Caco-2 (cell line): ENCODE results near the gene FTCDNL1. TPM values are rescaled to one million over a fixed set of nuclear protein-coding genes. Genes with fewer than 3 reads are reported as not detected.

Experiments used
- BruUV-seq: library from RNA; stranded (reverse); fragments of 400-500 nt; replicated peaks from 2 replicates; lab custom pipeline; 2021; lab: Mats Ljungman, UMichigan
- CTCF ChIA-PET: fragments of 300-600 bp; sonication (Branson Sonifier 250); formaldehyde crosslinking; loops from one replicate; lab custom pipeline; 2022; ENCODE audit warnings: antibody characterized with exemption; lab: Charles Lee
- POLR2A ChIA-PET: fragments of 300-600 bp; sonication (Branson Sonifier 250); formaldehyde crosslinking; loops from one replicate; lab custom pipeline; 2022; ENCODE audit warnings: antibody characterized with exemption; lab: Charles Lee
- DNase-seq, 2 experiments: peaks; one replicate each; pipeline versions ENCODE4 v3.0.0 to v3.0.0-alpha.2; 2020 to 2022
- H3K27me3 ChIP-seq: replicated peaks from 2 replicates; pipeline ENCODE4 v1.6.0; 2011; ENCODE audit warnings: low read length; ENCODE audit not compliant: control insufficient read depth, insufficient read depth
- H3K36me3 ChIP-seq: 2 replicates; pipeline ENCODE4 v1.5.1; 2011; ENCODE audit warnings: low read length; ENCODE audit not compliant: control insufficient read depth, insufficient read depth
- H3K4me1 ChIP-seq: fragments of 250-450 bp; sonication (Bioruptor Pico); 2 replicates; pipeline ENCODE4 v1.5.1; 2020; ENCODE audit warnings: mild to moderate bottlenecking
- H3K4me3 ChIP-seq: 2 replicates; pipeline ENCODE4 v1.5.1; 2011; ENCODE audit warnings: low read depth, mild to moderate bottlenecking, control low read depth, low read length
- H3K9me3 ChIP-seq: fragments of 250-450 bp; sonication (Bioruptor Pico); 2 replicates; pipeline ENCODE4 v1.5.1; 2020; ENCODE audit warnings: mild to moderate bottlenecking, moderate library complexity
- H3K27ac Mint-ChIP-seq: one replicate; pipeline ENCODE4 v1.8.0; 2022; ENCODE audit warnings: mixed read lengths; ENCODE audit not compliant: unreplicated experiment
- H3K27me3 Mint-ChIP-seq: one replicate; pipeline ENCODE4 v1.8.0; 2022; ENCODE audit warnings: mixed read lengths; ENCODE audit not compliant: insufficient read depth, unreplicated experiment
- H3K36me3 Mint-ChIP-seq: one replicate; pipeline ENCODE4 v1.8.0; 2022; ENCODE audit warnings: mild to moderate bottlenecking, mixed read lengths; ENCODE audit not compliant: insufficient read depth, unreplicated experiment
- H3K4me1 Mint-ChIP-seq: one replicate; pipeline ENCODE4 v1.8.0; 2022; ENCODE audit warnings: low read depth, mixed read lengths; ENCODE audit not compliant: unreplicated experiment
- H3K4me3 Mint-ChIP-seq: one replicate; pipeline ENCODE4 v1.8.0; 2022; ENCODE audit warnings: mild to moderate bottlenecking, moderate library complexity, mixed read lengths; ENCODE audit not compliant: unreplicated experiment
- H3K9me3 Mint-ChIP-seq: one replicate; pipeline ENCODE4 v1.8.0; 2022; ENCODE audit warnings: mixed read lengths; ENCODE audit not compliant: unreplicated experiment
- intact Hi-C: fragments of 100-400 bp; cut with micrococcal nuclease; formaldehyde crosslinking; loops from one replicate; pipeline ENCODE4 v1.10.0; 2022; ENCODE audit not compliant: unreplicated experiment
- total RNA-seq: library from RNA; stranded (reverse); gene quantifications from 2 replicates; pipeline ENCODE4 v1.2.3, GENCODE V29; 2022
- TF ChIP-seq, protein P1 (sequence below), 2 experiments: fragments of 200-600 bp in 1 of 2; IDR thresholded peaks; 1 replicate in 1 of 2; 2 replicates in 1 of 2; pipeline versions ENCODE4 v1.5.1 to v1.8.0; 2011 to 2022; ENCODE audit warnings: antibody characterized with exemption in 1 of 2, control low read depth in 1 of 2, inconsistent platforms in 1 of 2, low read depth in 1 of 2, low read length in 1 of 2, mild to moderate bottlenecking in 1 of 2, moderate library complexity in 1 of 2; ENCODE audit not compliant: insufficient read depth in 1 of 2, severe bottlenecking in 1 of 2, unreplicated experiment in 1 of 2

FTCDNL1 gene
- total RNA-seq, 1 experiment from 2014 or later: 0.68 TPM

GRCh38 chr2:199727801-199728200, 123.2 kb downstream of the FTCDNL1 start:
- H3K27me3 Mint-ChIP-seq: peaks cover 4% of the 10 kb centered on the region
- intact Hi-C loops: no loop called here
- no peaks in the 10 kb centered on the region for H3K27me3 ChIP-seq
- CTCF ChIA-PET: interaction anchor here (0.7 kb wide), 1 partner anchor 256 kb away, joined by 3 read pairs; no protein-coding TSS in a partner anchor
- no peaks in the 10 kb centered on the region for H3K4me1 Mint-ChIP-seq
- BruUV-seq: no TSS peak
- H3K36me3 ChIP-seq: no peaks in the 10 kb centered on the region
- H3K27ac Mint-ChIP-seq: no peak overlapping the region
- no peak overlapping the region for H3K4me3 ChIP-seq
- no peak for DNase-seq
- no peaks in the 10 kb centered on the region for H3K9me3 Mint-ChIP-seq
- POLR2A ChIA-PET: no interaction called here
- no peaks in the 10 kb centered on the region for H3K36me3 Mint-ChIP-seq
- H3K4me1 ChIP-seq: no peaks in the 10 kb centered on the region
- TF ChIP-seq, protein P1, sequence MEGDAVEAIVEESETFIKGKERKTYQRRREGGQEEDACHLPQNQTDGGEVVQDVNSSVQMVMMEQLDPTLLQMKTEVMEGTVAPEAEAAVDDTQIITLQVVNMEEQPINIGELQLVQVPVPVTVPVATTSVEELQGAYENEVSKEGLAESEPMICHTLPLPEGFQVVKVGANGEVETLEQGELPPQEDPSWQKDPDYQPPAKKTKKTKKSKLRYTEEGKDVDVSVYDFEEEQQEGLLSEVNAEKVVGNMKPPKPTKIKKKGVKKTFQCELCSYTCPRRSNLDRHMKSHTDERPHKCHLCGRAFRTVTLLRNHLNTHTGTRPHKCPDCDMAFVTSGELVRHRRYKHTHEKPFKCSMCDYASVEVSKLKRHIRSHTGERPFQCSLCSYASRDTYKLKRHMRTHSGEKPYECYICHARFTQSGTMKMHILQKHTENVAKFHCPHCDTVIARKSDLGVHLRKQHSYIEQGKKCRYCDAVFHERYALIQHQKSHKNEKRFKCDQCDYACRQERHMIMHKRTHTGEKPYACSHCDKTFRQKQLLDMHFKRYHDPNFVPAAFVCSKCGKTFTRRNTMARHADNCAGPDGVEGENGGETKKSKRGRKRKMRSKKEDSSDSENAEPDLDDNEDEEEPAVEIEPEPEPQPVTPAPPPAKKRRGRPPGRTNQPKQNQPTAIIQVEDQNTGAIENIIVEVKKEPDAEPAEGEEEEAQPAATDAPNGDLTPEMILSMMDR (IDR thresholded peaks at IDR 0.05; ENCODE audit: insufficient read depth in 1 of 2, low read depth in 1 of 2, low read length in 1 of 2, severe bottlenecking in 1 of 2, unreplicated experiment in 1 of 2): no peak
- H3K4me3 Mint-ChIP-seq: no peak overlapping the region
- no peaks in the 10 kb centered on the region for H3K9me3 ChIP-seq

GRCh38 chr2:199727306-199727705, 123.7 kb downstream of the FTCDNL1 start:
- no TSS peak for BruUV-seq
- POLR2A ChIA-PET: no interaction called here
- H3K27ac Mint-ChIP-seq: no peak overlapping the region
- Histone ChIP-seq H3K36me3 (no peaks in the 10 kb centered on the region), H3K9me3 (no peaks in the 10 kb centered on the region), H3K4me3 (no peak overlapping the region), H3K27me3 (no peaks in the 10 kb centered on the region), H3K4me1 (no peaks in the 10 kb centered on the region)
- CTCF ChIA-PET: interaction anchor here (0.7 kb wide), 1 partner anchor 256 kb away, joined by 3 read pairs; no protein-coding TSS in a partner anchor
- no peak overlapping the region for H3K4me3 Mint-ChIP-seq
- DNase-seq: no peak
- TF ChIP-seq, protein P1 (IDR thresholded peaks at IDR 0.05; ENCODE audit: insufficient read depth in 1 of 2, low read depth in 1 of 2, low read length in 1 of 2, severe bottlenecking in 1 of 2, unreplicated experiment in 1 of 2): no peak
- no peaks in the 10 kb centered on the region for H3K9me3 Mint-ChIP-seq
- no peaks in the 10 kb centered on the region for H3K36me3 Mint-ChIP-seq
- no peaks in the 10 kb centered on the region for H3K4me1 Mint-ChIP-seq
- intact Hi-C loops: no loop called here
- peaks cover 4% of the 10 kb centered on the region for H3K27me3 Mint-ChIP-seq

DNA sequence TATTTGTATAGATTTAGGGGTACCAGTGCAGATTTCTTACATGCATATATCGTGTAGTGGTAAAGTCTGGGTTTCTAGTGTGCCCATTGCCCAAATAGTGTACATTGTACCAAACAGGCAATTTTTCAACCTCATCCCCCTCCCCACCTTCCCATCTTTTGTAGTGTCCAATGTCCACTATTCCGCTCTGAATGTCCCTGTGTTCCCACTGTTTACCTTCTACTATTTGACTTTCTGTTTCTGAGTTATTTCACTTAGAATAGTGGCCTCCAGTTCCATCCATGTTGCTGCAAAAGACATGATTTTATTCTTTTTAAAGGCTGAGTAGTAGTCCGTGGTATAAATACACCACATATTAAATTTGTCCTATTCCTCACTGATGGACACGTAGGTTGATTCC, 132.9 kb downstream of the FTCDNL1 start:
- H3K27me3 Mint-ChIP-seq: no peaks in the 10 kb centered on the region
- H3K36me3 ChIP-seq: no peaks in the 10 kb centered on the region
- no peaks in the 10 kb centered on the region for H3K9me3 Mint-ChIP-seq
- POLR2A ChIA-PET: no interaction called here
- no peak overlapping the region for H3K27ac Mint-ChIP-seq
- H3K9me3 ChIP-seq: no peaks in the 10 kb centered on the region
- no peaks in the 10 kb centered on the region for H3K27me3 ChIP-seq
- CTCF ChIA-PET: no interaction called here
- no peak for DNase-seq
- intact Hi-C loops: no loop called here
- BruUV-seq: no TSS peak
- H3K4me3 Mint-ChIP-seq: no peak overlapping the region
- no peaks in the 10 kb centered on the region for H3K4me1 Mint-ChIP-seq
- no peaks in the 10 kb centered on the region for H3K36me3 Mint-ChIP-seq
- no peaks in the 10 kb centered on the region for H3K4me1 ChIP-seq
- TF ChIP-seq, protein P1 (IDR thresholded peaks at IDR 0.05; ENCODE audit: insufficient read depth in 1 of 2, low read depth in 1 of 2, low read length in 1 of 2, severe bottlenecking in 1 of 2, unreplicated experiment in 1 of 2): no peak
- no peak overlapping the region for H3K4me3 ChIP-seq
